Measurements from ENCODE around the gene CNTN3.

DNA sequence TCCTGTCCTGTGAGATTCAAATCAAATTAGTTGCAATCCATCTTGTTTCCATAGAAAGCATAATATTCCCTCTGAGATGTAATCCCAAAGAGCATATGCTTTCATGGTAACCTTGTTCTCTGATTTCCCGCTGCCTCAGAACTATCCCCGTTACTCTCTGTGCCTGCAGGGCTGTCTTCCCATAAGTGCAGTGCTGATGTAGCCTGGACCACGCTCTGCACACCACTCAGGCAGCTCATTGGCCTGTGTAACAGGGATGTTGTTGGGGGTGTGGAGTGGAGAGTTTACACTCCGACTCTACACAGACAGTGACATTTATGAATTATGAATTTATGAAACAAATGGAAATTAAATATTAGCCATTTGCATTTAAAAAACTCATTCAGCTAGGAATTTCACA is 33.6 kb upstream of the CNTN3 start:
- TF ChIP-seq, protein P1, sequence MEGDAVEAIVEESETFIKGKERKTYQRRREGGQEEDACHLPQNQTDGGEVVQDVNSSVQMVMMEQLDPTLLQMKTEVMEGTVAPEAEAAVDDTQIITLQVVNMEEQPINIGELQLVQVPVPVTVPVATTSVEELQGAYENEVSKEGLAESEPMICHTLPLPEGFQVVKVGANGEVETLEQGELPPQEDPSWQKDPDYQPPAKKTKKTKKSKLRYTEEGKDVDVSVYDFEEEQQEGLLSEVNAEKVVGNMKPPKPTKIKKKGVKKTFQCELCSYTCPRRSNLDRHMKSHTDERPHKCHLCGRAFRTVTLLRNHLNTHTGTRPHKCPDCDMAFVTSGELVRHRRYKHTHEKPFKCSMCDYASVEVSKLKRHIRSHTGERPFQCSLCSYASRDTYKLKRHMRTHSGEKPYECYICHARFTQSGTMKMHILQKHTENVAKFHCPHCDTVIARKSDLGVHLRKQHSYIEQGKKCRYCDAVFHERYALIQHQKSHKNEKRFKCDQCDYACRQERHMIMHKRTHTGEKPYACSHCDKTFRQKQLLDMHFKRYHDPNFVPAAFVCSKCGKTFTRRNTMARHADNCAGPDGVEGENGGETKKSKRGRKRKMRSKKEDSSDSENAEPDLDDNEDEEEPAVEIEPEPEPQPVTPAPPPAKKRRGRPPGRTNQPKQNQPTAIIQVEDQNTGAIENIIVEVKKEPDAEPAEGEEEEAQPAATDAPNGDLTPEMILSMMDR (IDR thresholded peaks at IDR 0.05): no peak
- TF ChIP-seq POLR2A (IDR thresholded peaks at IDR 0.05): no peak

All from gastroesophageal sphincter (tissue), 3 donors.